Heart right ventricle (tissue), 16 donors: ENCODE measurements around the gene COL25A1. TPM values are rescaled to one million over a fixed set of nuclear protein-coding genes. Genes with fewer than 3 reads are reported as not detected.
"Not testable (repeated sequence)": the region's sequence is repeated elsewhere in the genome, so short reads cannot be mapped to it uniquely, and the experiment has no call there.

Source experiments
- ATAC-seq, 8 donors: fragments of 200-7000 bp; cut with Tn5 transposase; one replicate each; pipeline ENCODE4 v1.9.1; 2020; ENCODE audit warnings: mild to moderate bottlenecking in 8 of 8, moderate library complexity in 8 of 8, moderate number of reproducible peaks in 1 of 8
- DNase-seq, 2 donors: peaks; one replicate each; pipeline ENCODE4 v3.0.0-alpha.2; 2020
- H3K27ac ChIP-seq, 10 donors: fragments of 200-600 bp; sonication (generic) in 2 of 10; one replicate each; pipeline versions ENCODE4 v1.5.0 to v1.8.0; 2020 to 2022; ENCODE audit warnings: mild to moderate bottlenecking in 3 of 10
- H3K27me3 ChIP-seq, 7 donors: fragments of 200-600 bp; one replicate each; pipeline ENCODE4 v1.8.0; 2021 to 2022; ENCODE audit warnings: mild to moderate bottlenecking in 2 of 7
- H3K36me3 ChIP-seq, 9 donors: fragments of 200-600 bp; sonication (generic) in 1 of 9; one replicate each; pipeline versions ENCODE4 v1.5.0 to v1.8.0; 2020 to 2022; ENCODE audit warnings: mild to moderate bottlenecking in 2 of 9
- H3K4me1 ChIP-seq, 9 donors: fragments of 200-600 bp; sonication (generic) in 1 of 9; one replicate each; pipeline versions ENCODE4 v1.5.0 to v1.8.0; 2020 to 2022; ENCODE audit warnings: mild to moderate bottlenecking in 4 of 9
- H3K4me3 ChIP-seq, 10 donors: fragments of 200-600 bp; sonication (generic) in 2 of 10; one replicate each; pipeline versions ENCODE4 v1.5.0 to v1.8.0; 2020 to 2022; ENCODE audit warnings: mild to moderate bottlenecking in 7 of 10, moderate library complexity in 2 of 10
- H3K9me3 ChIP-seq, 11 donors: fragments of 200-600 bp in 10 of 11; sonication (generic) in 2 of 11; one replicate each; pipeline versions ENCODE4 v1.5.0 to v1.8.0; 2013 to 2022; ENCODE audit warnings: mild to moderate bottlenecking in 2 of 11, control low read depth in 1 of 11, moderate library complexity in 1 of 11
- CTCF ChIP-seq, 9 donors: fragments of 200-600 bp; sonication (generic) in 2 of 9; IDR thresholded peaks; one replicate each; pipeline versions ENCODE4 v1.5.0 to v1.8.0; 2021 to 2022; ENCODE audit warnings: antibody characterized with exemption in 9 of 9, mild to moderate bottlenecking in 5 of 9, moderate library complexity in 1 of 9
- WGBS, 2 donors: extraction: QIAGEN DNeasy Blood & Tissue Kit; methylation state at CpG; one replicate each; pipeline ENCODE4 v1.1.7; 2013; ENCODE audit warnings: inconsistent platforms in 1 of 2; 5-methylcytosine and 5-hydroxymethylcytosine counted together
- intact Hi-C, 10 donors: fragments of 100-400 bp; cut with DNase I; formaldehyde crosslinking; loops; one replicate each; pipeline versions ENCODE4 v1.11.1 to v1.14.2; 2022
- polyA plus RNA-seq, 2 donors: library from polyadenylated mRNA; stranded (reverse); fragments of 200-250 nt; gene quantifications; one replicate each; pipeline ENCODE4 v1.2.3, GENCODE V29; 2013
- total RNA-seq, 10 donors: library from RNA; stranded (reverse); fragmentation: NEBNext Ultra II Directional in 3 of 10; extraction: Animal tissue kit (Norgen Biotek cat#: 25700) in 3 of 10; gene quantifications; one replicate each; pipeline versions ENCODE4 v1.2.1 to v1.2.4, GENCODE V29; 2021 to 2023
- donor health status: Arrhythmogenic right ventricular cardiomyopathy.
- donor health status: ischemic (EF 13 %, LVEDD 7.1; RV severe dilation, severe dysfunction).
- donor health status: healthy with polysubstance abuse.
- donor health status: DM: no; HTN: yes; CAD: no.
- donor health status: DM: no; HTN: no; CAD: no.
- donor health status: ischemic (EF 25% LVEDD 6.9; RV normal size, moderate dysfunction).
- donor health status: ischemic (EF 25% LVEDD 5.7; RV mildly dilated, moderate dysfunction).
- donor health status: healthy.
- donor health status: DM: yes; HTN: yes; CAD: no.
- donor health status: Ischemic cardiomyopathy.
- donor health status: ischemic (EF 35%, LVEDD 5.7; RV mildly dilated, moderate dysfunction).
- donor health status: nonischemic (EF 11% LVEDD 7.7; RV severe dilation, severe dysfunction).
- donor health status: DM: yes; HTN: yes; CAD: no.
- donor health status: PGD.
- donor health status: ischemic (EF 29% LVEDD 5.4; RV normal size, mild dysfunction).
- donor health status: nonischemic (EF 23%, LVEDD 6.1; RV moderate dilation, normal function).

The COL25A1 gene
- total and polyA plus RNA-seq, 12 donors: 0.07 to 1.2 (median 0.41) TPM

GRCh38 chr4:108878806-108879205, 423.7 kb downstream of the COL25A1 start:
- no peak for DNase-seq
- no peaks in the 10 kb centered on the region for H3K36me3 ChIP-seq
- intact Hi-C loops: no loop called here
- peaks cover 0 to 13% (median 0%) of the 10 kb centered on the region in 9 donors for H3K4me1 ChIP-seq
- no peaks in the 10 kb centered on the region for H3K27me3 ChIP-seq
- H3K27ac ChIP-seq: no peak overlapping the region
- no peaks in the 10 kb centered on the region for H3K9me3 ChIP-seq
- H3K4me3 ChIP-seq: no peak overlapping the region
- no peak for TF ChIP-seq CTCF (IDR thresholded peaks at IDR 0.05)
- WGBS, 2 donors: 33 to 50% methylated on average over 3 of the region's 3 CpGs
- ATAC-seq: no peak

- WGBS, 2 donors: 94 to 98% methylated on average over 2 of the region's 2 CpGs
- intact Hi-C loops: no loop called here
- H3K4me1 ChIP-seq: peaks cover 0 to 13% (median 0%) of the 10 kb centered on the region in 9 donors
- H3K27me3 ChIP-seq: no peaks in the 10 kb centered on the region
- no peak for TF ChIP-seq CTCF (IDR thresholded peaks at IDR 0.05)
- no peak overlapping the region for H3K27ac ChIP-seq
- no peaks in the 10 kb centered on the region for H3K36me3 ChIP-seq
- DNase-seq (no peak), ATAC-seq (no peak)
- H3K4me3 ChIP-seq: no peak overlapping the region
- H3K9me3 ChIP-seq: no peaks in the 10 kb centered on the region
Observed at GRCh38 chr4:108877821-108878220, 424.6 kb downstream of the COL25A1 start.

DNA sequence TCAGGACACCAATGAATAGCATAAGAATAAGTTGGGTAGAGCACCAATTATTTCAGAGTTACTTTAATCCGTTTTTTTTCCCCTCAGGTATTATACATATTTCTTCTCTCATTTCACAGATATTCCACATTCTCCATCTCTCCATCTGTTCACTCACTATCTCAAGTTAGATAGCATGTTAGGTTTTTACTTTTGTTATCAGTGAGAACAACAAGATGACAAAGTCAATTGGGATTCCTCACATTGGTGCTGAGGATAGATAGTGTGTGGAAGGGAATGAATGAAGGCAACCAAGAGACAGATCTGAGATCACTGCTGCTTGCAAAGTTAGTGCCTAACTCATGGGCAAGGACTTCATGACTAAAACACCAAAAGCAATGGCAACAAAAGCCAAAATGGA, 427.7 kb downstream of the COL25A1 start:
- Histone ChIP-seq H3K36me3 (no peaks in the 10 kb centered on the region), H3K4me1 (peaks cover 0 to 13% (median 0%) of the 10 kb centered on the region in 9 donors), H3K9me3 (no peaks in the 10 kb centered on the region), H3K27me3 (no peaks in the 10 kb centered on the region), H3K4me3 (no peak overlapping the region), H3K27ac (no peak overlapping the region)
- intact Hi-C loops: no loop called here
- no peak for DNase-seq
- TF ChIP-seq CTCF (IDR thresholded peaks at IDR 0.05): no peak
- WGBS, 2 donors: 56 to 64% methylated on average over 1 of the region's 1 CpG
- no peak for ATAC-seq

- H3K4me1 ChIP-seq, ATAC-seq, H3K27me3 ChIP-seq, H3K4me3 ChIP-seq, H3K27ac ChIP-seq, intact Hi-C loops, H3K36me3 ChIP-seq, DNase-seq, H3K9me3 ChIP-seq: not testable (repeated sequence)
- 96 to 97% methylated on average over 9 of the region's 9 CpGs for whole genome bisulfite sequencing, 2 donors
Observed at GRCh38 chr4:108869970-108870369, 432.5 kb downstream of the COL25A1 start.

DNA sequence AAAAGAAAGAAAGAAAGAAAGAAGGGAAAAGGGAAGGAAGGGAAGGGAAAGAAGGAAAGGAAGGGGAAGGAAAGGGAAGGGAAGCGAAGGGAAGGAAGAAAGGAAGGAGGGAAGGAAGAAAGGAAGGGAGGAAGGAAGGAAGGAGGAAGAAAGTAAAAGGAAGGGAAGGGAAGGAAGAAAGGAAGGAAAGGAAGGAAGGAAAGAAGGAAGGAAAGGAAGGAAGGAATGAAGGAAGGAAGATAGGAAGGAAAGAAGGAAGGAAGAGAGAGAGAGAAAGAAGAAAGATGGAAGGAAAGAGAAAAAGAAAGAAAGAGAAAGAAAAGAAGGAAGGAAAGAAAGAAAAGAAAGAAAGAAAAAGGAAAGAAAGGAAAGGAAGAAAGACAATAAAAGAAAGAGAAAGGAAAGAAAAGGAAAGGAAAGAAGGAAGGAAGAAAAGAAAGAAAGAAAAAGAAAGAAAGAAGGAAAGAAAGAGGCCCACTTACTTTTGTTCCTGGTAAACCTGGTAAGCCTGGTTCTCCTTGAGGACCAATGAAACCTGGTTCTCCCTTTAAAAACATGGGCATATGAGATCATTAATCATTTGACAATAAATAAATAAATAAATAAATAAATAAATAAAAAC, 433.7 kb downstream of the COL25A1 start:
- no peak for TF ChIP-seq CTCF (IDR thresholded peaks at IDR 0.05)
- Histone ChIP-seq H3K27me3 (no peaks in the 10 kb centered on the region), H3K36me3 (no peaks in the 10 kb centered on the region), H3K4me3 (no peak overlapping the region), H3K27ac (no peak overlapping the region), H3K9me3 (no peaks in the 10 kb centered on the region), H3K4me1 (no peaks in the 10 kb centered on the region)
- no peak for ATAC-seq
- 89 to 100% methylated on average over 1 of the region's 1 CpG for WGBS, 2 donors
- DNase-seq: no peak
- intact Hi-C loops: no loop called here
